NOMO-1 (cell line): ENCODE data around the gene MTURN.

Experiments used
- DNase-seq, 2 experiments: peaks; one replicate each; lab custom pipeline; 2025; ENCODE audit not compliant: unreplicated experiment in 2 of 2; lab: John Stamatoyannopoulos, UW

Gene MTURN

GRCh38 chr7:30159163-30159562 lies 24.4 kb downstream of the MTURN start:
- peak; percentile 45 to 81 for DNase-seq

- peak; percentile 90 to 97 for DNase-seq
Measured at GRCh38 chr7:30159698-30160143, 24.9 kb downstream of the MTURN start.

GRCh38 chr7:30160329-30160728 lies 25.5 kb downstream of the MTURN start:
- DNase-seq: no peak

GRCh38 chr7:30162133-30162532 lies 27.3 kb downstream of the MTURN start:
- DNase-seq: peak in 1 of 2 experiments; percentile 16

DNA sequence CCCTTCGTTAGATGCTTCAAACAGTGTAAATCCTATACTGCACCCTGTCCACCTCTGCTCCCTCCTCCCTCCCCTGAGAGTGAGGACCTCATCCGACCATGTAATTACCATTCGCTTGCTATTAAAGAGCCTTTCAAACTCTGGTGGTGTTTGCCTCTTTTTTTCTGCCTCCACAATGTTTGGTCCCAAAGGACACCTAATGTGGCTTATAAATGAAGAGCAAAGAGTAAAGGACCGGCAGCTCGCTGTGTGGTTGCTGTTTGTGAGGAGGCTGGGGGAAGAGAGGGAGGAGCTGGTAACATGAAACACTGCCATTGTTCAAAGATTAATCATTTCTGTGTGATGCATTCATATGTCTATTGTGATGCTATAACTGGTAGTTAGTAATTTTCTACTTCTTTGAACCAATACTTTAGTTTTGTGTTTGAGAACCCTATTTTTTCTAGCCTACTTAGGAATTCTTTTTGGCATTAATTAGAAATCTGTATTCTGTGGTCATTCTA lies 27.9 kb downstream of the MTURN start:
- DNase-seq: no peak

DNA sequence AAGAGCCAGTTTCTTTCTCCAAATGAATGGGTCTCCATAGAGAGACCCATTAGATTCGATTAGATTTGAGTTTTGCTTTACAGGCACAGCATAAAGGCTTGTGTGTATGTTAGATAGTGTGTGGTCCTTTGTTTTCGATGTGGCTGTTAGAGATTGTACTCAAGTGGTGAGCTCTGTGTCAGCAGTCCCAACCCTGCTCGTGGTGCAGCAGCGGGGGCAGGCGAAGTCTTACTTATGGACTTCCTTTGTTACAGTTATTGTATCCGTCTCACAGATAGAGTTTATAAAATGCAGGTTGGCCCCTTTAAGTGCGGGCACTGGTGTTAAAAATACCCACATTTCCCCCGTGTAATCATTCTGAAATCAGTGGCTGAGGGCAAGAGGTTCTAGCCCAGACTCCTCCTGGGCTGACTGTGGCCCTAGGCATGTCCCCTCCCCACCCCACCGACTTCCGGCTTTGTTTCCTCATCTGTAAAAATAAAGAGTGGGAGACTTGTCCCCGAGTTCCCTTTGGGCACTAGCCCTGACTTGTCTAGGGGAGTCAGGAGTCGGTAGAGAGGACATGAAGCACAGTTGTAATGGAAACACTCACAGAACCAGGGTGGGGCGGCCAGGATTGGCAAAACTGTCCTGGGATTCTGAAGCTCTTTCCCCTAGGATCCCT lies 28.6 kb downstream of the MTURN start:
- peak; percentile 56 to 65 for DNase-seq

- peak; percentile 65 to 76 for DNase-seq
Measured at GRCh38 chr7:30164567-30164966, 29.8 kb downstream of the MTURN start.

GRCh38 chr7:30165590-30165989 lies 30.8 kb downstream of the MTURN start:
- DNase-seq: no peak

DNA sequence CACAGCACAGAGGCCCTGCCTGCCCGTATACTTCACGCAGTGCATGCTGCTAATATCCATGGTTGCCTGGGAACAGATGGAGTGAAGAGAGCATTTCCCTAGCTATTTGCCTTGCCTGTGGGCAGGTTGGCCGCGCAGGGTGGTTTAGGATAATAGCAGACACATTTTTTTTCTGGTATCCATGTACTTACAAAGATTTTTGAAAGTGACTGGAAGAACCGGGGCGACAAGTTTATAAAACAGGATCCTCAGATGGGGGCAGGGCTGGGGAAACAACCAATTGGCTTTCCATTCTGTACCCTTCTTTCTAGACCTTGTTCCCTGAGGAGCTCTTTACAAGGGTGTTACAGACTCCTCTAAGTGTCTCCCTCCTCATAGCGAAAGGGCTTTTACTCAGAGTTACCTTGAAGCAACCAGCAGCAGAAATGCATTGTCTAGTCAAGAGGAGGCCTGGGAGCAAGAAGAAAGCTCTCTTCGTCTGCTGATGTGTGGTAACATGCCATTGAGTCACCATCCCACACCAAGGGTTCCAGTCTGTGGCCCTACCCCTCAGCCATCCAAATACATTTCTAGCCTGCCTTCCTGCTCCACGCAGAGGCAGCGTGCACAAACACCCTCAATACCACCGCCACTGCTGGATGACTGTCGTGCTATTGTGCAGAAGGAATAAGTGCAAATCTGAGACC lies 31.5 kb downstream of the MTURN start:
- DNase-seq: peak in 1 of 2 experiments; percentile 21

GRCh38 chr7:30166841-30167235 lies 32.1 kb downstream of the MTURN start:
- no peak for DNase-seq

- no peak for DNase-seq
Measured at GRCh38 chr7:30167901-30168300, 33.1 kb downstream of the MTURN start.

- DNase-seq: no peak
Measured at GRCh38 chr7:30168835-30169573, 34.2 kb downstream of the MTURN start.

GRCh38 chr7:30169579-30169978 lies 34.8 kb downstream of the MTURN start:
- no peak for DNase-seq

DNA sequence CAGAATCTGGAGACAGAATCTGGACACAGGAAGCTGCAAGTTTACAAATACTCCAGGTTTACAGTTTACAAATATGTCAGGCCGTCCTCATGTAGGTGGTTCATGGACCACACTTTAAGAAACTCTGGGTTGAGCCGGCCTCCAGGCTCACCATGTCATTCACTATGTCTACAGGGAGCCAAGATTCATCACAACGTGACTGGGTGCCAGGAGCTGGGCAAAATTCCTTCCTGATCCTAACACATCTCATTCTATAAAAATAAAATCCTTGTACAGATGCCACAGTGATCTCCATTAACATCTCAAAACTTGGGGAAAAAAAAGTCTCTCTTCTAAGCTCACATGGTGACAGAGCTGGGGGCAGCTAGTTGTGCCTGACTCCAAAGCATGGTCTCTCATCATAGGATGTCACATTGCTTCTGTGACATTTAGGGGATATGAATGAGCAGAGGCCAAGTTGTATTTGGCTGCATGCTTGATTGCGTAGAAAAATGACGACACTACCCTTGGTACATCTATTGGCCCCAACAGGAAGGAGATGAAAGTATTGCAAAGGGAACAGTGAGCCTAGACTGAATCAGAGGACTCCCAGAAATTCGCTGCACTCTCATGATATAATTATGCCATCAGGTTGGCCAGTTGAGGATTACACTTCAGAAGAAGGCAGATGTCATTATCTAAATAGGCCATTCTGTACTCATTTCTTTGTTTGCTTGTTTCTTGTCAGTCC lies 35.9 kb downstream of the MTURN start:
- peak; percentile 37 for DNase-seq

DNA sequence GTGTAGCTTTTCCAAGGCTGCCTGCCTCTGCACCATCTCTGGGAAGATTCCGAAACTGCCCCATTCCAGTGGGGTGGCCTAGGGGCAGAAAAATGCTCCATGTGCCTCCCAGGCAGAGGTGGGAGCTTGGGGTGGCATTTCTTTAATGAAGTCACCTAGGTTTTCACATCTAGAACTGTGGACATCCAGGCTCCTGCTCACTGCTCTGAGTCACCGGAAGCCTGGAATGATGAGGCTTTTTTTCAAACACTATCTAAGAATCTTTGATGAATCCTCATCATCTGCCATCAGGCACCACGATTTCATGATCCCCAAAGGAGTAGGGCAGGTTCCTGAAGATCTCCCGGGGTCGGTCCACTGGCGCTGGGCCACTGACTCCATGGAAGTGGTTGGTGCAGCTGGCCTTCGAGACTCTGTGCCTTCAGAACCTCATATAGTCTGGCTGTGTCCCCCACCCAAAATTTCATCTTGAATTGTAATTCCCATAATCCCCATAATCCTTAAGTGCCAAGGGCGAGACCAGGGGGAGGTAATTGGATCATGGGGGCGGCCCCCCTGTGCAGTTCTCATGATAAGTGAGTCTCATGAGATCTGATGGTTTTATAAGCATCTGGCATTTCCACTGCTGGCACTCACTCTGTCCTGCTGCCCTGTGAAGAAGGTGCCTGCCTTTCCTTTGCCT lies 37.1 kb downstream of the MTURN start:
- no peak for DNase-seq

GRCh38 chr7:30172451-30172850 lies 37.7 kb downstream of the MTURN start:
- no peak for DNase-seq

- no peak for DNase-seq
Measured at GRCh38 chr7:30173058-30173897, 38.5 kb downstream of the MTURN start.

- no peak for DNase-seq
Measured at GRCh38 chr7:30175180-30175579, 40.4 kb downstream of the MTURN start.

GRCh38 chr7:30175636-30176147 lies 40.9 kb downstream of the MTURN start:
- DNase-seq: no peak
